ENCODE data around the gene SLC40A1.

Gene SLC40A1

DNA sequence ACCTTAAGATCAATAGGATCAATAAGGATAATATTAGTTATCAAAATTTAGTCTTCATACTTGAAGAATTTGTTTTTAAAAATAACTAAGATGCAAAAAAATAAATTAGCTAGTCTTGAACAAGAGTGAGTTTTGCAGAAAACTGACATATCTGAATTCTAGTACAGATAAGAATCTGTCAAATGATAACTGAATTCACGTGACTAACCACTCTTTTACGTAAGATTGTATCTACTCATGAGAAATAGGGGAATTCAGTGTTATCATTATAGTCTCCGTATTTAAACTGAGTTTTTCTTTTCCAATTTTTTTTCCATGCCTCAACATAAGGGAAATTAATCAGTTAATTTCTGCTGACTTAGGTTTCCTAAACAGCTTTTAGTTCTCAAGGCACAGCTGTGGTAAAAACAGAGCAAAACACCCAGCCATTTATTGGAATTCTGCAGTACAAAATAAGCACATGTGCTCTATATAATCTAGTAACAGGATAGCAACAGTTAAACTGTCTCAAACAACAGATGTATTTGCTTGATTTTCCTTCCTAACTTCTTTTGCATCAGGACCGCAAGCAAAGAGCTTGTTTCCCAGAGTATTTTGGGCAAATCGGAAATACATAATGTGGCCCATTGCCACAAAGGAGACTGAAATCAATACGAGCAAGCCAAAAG lies 19.1 kb downstream of the SLC40A1 start:
- DNase-seq, result no peak

DNA sequence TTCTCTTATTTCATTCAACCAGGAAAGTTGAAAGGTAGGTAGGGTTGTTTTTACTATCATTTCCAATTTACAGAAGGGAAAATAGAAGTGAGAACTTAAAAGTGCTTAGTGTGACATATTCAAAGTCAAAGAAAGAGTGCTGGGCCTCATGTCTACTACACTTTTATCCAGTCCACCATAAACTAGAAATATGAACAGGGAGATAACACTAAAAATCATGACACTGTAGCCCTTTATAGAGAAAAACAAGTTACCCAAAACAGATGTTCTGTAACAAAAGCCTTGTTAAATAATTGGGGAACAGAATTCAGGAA lies 20.4 kb downstream of the SLC40A1 start:
- DNase-seq, result no peak

DNA sequence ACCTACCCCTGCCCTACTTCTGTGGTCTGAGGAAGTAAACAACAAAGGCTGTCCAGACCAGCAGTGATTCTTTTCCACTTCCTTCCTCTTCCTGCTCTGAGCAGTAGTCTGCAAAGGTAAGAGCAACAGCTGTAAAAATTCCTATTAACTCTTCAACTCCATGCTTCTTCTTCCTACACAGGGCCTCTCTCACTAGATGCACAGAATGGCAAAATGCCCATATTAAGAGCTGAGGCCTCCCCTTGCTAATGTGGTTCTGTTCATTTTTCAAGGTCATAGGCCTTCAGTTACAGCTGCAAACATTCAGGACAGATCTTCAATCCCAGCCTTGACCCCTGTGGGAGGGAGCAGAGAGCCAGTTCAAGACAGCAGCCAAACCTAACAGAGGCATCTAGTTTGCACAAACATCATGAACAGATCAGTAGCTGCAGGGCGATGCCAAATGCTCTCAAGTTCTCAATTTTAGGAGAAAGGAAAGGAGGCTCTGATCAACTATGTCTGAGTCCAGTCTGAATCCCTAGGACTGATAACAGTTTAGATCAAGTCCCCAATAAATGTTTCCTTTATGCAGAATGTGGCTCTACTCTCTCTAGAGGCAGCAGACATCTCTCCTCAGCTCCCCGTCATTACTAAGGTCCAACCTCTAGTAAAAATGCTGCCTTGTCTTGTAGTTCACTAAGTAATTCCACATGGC lies 20.9 kb downstream of the SLC40A1 start:
- no peak for DNase-seq

DNA sequence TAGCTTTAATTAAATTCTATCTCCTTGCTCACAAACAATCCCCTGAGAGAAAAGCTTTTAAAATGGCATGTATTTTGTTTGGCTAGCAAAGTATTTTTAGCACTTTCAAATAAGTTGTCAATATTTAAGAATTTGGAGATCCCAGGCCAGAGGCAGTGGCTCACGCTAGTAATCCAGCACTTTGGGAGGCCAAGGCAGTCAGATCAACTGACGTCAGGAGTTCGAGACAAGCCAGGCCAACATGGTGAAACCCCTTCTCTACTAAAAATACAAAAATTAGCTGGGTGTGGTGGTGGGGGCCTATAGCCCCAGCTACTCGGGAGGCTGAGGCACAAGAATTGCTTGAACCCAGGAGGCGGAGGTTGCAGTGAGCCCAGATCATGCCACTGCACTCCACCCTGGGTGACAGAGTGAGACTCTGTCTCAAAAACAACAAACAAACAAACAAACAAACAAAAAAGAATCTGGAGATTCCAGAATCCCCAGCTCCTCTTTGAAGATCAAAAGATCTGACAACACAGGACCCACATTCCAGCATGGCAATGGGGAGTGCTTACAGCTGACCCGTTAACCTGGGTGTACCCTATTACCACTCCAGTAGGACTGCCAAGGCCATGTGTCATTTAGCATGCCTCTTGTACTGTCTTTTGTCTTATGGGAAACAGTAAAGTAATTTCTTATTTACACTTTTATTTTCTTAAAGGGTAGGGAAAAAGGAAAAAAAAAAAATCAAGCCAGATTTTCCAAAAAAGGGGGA lies 21.9 kb downstream of the SLC40A1 start:
- DNase-seq, result no peak

DNA sequence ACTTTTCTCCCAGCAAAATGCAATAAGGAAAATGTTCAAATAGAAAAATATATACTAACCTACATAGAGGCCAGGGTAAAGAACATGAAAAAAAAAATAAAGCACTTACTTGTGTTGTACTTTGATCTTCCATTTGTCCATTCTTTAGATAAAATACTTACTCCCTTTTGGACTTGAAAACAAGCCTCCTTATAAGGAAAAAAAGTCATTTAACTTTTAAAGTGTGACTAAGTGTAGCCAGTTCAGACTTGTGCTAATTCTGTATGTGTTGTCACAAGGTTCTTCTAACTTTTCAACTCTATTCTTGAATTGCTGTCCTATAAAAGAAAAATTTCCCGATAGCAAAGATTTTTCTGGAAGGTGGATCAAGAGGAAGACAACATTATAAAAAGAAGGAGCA lies 23.2 kb downstream of the SLC40A1 start:
- no peak for DNase-seq

DNA sequence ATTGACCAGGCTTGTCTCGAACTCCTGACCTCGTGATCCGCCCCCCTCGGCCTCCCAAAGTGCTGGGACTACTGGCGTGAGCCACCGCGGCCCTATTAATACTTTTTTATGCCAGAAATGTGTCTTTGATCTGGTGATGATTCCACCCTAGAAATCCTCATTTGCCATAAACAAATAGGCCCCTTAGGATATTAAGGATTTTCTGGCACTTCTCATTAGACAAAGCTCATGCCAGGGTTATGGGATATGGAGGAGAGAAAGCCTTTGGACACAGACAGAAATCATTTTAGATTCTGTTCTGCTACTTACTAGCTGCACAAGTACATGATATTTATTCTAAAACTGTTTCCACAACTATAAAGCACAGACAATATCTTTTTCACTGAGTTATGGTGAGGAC lies 24.1 kb downstream of the SLC40A1 start:
- DNase-seq, result no peak

- DNase-seq, result no peak
Measured at GRCh38 chr2:189555232-189555631, 25.4 kb downstream of the SLC40A1 start.

GRCh38 chr2:189553504-189554088 lies 27.0 kb downstream of the SLC40A1 start:
- DNase-seq, result no peak

DNA sequence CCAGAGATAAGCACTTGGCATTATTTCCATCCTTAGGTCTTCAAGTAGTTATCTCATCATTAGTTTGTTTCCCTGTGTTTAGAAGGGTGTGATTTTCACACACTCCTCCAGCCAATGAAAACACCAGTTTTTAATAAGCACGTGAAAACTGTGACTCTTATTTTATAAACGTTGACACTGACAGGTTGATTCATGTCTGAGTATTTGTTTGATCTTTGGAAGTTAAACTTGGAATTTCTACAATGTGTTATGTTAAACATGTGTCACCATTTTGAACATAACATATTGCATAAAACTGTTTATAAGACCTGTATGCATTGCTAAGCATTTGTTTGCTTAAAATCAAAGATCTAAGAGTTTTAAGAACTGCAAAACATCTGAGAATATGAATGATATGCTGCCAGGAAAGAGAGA lies 27.6 kb downstream of the SLC40A1 start:
- DNase-seq, result no peak

DNA sequence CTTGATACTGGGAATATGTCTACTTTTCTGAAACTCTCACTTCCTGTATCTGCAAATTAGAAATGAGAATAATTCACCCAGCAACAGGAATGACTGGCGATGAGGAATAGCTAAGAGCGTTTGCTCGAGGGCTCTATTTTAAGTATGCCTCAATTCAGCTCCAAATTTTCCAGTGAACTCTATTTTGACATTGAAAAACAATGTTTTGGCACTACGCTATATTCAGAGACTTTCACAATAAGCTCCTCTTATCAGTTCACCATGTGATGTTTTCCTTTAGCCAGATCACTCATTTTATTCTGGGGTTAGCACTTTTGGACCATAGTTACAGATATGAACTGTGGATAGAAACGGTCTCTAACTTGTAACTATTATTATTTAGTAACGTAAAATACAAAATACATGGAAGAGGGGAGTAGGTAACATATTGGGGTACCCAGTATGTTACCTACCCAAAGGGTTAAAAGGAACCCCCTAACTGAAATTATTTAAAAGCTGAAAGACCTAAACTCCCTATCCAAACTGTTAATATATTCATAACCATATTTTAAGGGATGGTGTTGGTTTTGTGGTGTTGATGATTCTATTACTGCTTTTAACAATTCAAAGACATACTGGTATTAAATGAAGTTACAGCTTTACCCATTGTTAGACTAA lies 28.1 kb downstream of the SLC40A1 start:
- DNase-seq, result no peak

- no peak for DNase-seq
Measured at GRCh38 chr2:189551808-189552207, 28.8 kb downstream of the SLC40A1 start.

- no peak for DNase-seq
Measured at GRCh38 chr2:189549449-189549832, 31.1 kb downstream of the SLC40A1 start.

DNA sequence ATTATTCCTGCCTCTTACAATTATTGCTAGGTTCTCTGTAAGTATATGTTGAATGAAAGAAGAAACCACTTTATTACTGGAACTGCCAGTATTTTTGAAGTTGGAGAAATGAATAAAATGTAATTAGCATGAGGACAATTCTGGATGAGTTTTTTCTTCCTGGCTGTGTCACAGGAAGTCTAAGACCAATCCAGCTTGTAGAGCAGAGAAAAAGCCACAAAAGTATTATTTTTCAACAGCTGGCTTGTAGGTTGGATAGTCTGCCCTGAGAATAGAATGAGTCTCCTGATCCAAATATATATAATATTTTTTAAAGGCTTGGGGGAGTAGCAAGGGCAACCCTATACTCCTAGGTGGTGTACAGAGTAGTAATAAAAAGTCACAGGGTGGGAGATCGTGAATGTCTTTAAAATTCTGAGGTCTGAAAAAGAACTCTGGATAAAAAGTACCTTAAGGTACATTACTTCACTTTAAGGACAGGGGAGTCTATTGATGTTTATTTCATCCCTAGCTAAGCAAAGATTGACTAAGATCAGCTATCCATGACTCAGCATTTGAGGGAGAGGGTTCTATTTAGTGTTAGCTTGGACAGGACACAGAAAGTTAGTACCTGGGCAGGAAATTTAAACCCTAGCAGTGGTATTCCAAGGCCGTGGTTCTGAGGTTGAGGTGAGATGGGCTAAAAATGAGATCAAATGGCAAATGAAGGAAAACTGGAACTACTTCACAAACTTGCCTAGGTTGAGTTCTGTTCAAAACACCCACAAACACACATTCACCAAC lies 31.7 kb downstream of the SLC40A1 start:
- peak; percentile 2 for DNase-seq

DNA sequence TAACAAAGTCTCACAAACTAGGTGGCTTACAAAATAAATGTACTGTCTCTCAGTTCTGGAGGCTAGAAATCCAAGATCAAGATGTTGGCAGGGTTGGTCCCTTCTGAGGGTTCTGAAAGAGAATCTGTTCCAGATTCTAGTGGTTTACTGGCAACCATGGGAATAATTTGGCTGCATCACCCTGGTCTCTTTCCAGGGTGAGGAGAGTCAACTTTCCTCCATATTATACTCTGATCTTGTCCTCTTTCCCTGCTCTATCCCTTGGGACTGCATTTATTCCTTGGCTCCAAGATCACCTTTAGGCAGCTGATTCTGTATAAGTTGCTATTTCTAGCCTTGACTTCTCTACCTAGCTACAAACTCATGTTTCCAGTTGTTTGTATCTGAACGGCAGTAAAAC lies 35.2 kb downstream of the SLC40A1 start:
- DNase-seq, result no peak

DNA sequence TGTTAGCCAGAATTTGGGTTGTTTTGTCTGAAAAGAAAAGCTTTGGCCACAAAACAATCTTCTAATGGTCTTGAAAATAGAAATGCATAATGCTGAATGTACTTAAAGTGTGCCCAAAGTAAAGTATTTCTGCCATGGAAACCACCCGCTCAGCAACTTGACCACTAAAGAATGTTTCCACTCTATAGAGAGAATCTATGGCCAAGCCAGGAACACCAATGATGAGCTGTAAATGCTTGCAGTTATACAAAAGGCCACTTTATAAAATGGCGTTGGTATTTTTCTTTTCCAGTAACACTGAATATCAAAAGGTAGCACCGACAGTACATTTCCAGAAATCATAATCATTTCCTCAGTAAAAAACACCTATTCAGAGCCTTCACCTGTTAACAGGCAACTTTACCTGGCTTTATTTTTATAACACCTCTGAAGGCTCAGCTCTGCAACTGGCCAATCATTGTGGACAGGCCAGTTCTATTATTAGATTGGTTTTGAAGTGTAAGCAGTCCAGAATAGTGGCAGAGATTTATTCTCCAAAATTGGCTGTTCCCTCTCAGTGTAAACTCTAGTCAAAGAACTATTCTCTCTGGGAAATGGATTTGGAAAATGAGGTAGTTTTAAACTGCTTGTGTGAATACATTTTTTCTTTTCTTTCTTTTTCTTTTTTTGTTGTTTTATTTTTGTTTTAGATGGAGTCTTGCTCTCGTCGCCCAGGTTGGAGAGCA lies 36.1 kb downstream of the SLC40A1 start:
- no peak for DNase-seq

- no peak for DNase-seq
Measured at GRCh38 chr2:189543367-189543766, 37.2 kb downstream of the SLC40A1 start.

DNA sequence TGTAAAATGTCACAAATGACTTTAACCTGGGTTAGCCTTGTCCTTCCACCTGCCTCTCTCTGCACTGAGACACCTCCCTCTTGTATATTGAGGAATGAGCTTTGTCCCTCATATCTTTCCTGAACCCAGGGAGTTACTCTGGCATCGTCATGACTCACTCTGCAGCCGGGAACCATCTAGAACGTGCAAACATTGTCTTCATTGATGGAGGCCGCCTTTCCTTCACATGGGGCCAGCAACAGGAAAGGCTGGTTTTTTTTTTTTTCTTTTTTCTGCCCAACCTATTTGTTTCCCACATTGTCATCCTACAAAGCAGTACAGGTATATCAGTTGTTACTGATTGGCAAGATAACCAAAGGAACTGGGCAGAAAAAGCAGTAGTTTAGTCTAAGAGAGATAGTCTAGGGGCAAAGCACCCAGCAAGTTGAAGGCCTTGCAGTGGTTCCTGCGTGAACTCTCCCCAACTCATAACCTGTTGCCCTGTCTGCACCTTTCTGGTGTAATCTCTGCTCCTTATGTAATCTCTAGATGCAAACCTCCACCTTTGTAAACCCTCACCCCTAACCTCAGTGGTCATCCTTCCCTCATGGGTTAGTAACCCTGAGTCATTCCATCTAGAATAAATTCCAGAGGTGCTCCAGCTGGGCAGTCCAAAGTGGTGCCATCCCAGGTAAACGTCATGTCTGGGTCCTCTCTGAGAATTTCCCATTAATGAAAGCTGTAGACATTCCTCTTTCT lies 38.3 kb downstream of the SLC40A1 start:
- no peak for DNase-seq

DNA sequence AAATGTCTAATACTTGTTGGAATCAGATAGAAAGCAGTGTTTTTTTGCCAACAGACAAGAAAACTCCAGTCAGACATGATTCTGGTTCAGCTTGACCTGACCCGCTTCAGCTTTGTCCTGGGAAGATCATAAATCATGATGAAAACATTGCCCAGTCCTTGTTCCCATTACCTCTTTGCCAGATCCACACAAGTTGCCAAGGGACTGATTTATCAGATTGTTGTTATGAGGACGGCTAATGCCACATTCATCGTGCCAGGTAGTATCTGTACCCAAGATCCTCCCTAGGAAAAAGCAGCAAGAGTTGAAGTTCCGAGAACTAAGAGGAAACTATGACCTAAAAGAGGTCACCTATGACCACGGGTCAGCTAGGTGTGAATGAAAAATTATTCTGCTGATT lies 39.0 kb downstream of the SLC40A1 start:
- no peak for DNase-seq

DNA sequence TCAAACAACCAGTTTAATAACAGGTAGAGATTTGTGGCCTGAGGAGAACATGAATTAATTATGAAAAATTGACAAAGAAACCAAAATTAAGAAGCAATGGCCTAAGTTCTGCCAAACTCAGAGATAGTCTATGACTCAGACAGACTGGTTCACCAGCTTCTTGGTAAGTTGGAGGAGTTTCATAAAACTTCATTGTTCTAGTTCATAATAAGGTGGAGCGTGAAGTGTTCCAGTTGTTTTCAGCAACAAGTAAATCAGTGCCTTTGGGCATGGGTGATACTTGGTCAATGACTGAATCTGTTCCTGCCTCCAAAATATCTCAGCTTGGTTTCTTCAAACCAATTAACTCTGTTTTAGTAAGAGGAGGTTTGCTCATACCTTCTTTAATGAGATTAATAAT lies 40.0 kb downstream of the SLC40A1 start:
- DNase-seq, result no peak

DNA sequence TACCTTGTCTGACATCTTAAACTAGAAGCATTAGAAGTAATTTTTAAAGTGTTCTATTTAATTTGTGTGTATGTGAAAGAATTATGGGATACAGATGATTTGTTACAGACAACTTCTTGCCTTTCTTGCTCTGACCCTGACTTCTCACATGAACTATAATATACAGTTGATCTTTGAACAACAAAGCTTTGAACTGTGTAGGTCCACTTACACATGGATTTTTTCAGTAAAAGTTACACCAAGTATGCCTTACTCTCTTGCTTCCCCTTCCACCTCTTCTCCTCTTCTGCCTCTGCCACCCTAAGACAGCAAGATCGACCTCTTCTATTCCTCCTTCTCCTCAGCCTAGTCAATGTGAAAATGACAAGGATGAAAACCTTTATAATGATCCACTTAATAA lies 42.2 kb downstream of the SLC40A1 start:
- DNase-seq, result no peak

DNA sequence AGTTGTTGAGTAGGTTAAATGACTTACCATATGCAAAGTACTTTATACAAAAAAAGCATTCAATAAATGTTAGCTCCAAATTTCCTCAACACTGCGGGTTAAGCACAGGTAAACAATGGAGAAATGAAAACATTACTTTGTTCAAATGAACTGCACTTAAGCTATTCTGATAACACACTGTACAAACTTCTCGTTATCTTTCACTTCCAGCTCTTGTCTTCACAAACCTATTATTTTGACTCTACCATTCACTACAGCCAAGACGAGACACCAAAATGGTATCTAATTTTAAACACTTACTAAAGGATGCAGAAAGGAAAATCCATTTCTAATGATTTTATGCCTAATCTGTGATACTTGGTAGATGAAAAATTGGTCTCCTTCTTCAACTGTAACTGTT lies 43.8 kb downstream of the SLC40A1 start:
- DNase-seq, result no peak
